Type B pancreatic cell (in vitro differentiated cells): ENCODE results near the gene TMUB1. TPM values are rescaled to one million over a fixed set of nuclear protein-coding genes. Genes with fewer than 3 reads are reported as not detected.
"Not testable (repeated sequence)": the region's sequence is repeated elsewhere in the genome, so short reads cannot be mapped to it uniquely, and the experiment has no call there.

Experiments used
- DNase-seq: peaks from one replicate; pipeline ENCODE4 v3.0.0; 2021; ENCODE audit warnings: mixed read lengths; ENCODE audit not compliant: unreplicated experiment; ENCODE audit errors: extremely low spot score
- H3K27ac Mint-ChIP-seq: 2 replicates; pipeline ENCODE4 v1.8.0; 2021; ENCODE audit warnings: mild to moderate bottlenecking, mixed read lengths
- H3K27me3 Mint-ChIP-seq: 2 replicates; pipeline ENCODE4 v1.8.0; 2021; ENCODE audit warnings: mixed read lengths
- H3K36me3 Mint-ChIP-seq: 2 replicates; pipeline ENCODE4 v1.8.0; 2021; ENCODE audit warnings: mixed read lengths
- H3K4me1 Mint-ChIP-seq: one replicate; pipeline ENCODE4 v1.8.0; 2021; ENCODE audit warnings: mixed read lengths; ENCODE audit not compliant: unreplicated experiment
- H3K4me3 Mint-ChIP-seq: 2 replicates; pipeline ENCODE4 v1.8.0; 2021; ENCODE audit warnings: mild to moderate bottlenecking, mixed read lengths
- H3K9me3 Mint-ChIP-seq: 2 replicates; pipeline ENCODE4 v1.8.0; 2021; ENCODE audit warnings: mixed read lengths
- total RNA-seq: library from RNA; stranded (reverse); gene quantifications from 2 replicates; pipeline ENCODE4 v1.2.1, GENCODE V29; 2021; ENCODE audit warnings: low replicate concordance
- TF ChIP-seq, protein P1 (sequence below): fragments of 200-600 bp; sonication (generic); conservative IDR thresholded peaks from 2 replicates; pipeline ENCODE4 v1.5.0; 2021; ENCODE audit warnings: antibody characterized with exemption, mild to moderate bottlenecking

The TMUB1 gene
- total RNA-seq, 1 donor from 2014 or later: 37.9 TPM

DNA sequence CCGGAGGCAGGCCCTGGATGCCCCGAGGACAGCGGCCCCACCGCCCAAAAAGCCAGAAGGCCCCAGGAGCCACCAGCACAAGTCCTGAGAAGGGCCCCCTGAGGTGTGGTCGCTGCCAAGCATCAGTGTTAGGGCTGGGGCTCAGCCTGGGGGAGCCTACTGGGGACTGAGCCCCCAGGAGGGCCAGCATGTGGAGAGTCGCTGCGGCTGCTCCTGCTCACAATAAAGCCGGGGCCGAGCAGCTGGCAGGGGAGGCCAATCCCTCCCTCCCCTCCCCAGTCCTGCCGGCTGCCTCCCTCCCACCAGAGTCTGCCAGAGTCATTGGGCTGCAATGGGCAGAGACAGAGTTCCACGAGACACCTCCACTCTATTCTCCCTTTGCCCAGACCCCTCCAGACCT is 38.0 kb downstream of the TMUB1 start:
- TF ChIP-seq, protein P1, sequence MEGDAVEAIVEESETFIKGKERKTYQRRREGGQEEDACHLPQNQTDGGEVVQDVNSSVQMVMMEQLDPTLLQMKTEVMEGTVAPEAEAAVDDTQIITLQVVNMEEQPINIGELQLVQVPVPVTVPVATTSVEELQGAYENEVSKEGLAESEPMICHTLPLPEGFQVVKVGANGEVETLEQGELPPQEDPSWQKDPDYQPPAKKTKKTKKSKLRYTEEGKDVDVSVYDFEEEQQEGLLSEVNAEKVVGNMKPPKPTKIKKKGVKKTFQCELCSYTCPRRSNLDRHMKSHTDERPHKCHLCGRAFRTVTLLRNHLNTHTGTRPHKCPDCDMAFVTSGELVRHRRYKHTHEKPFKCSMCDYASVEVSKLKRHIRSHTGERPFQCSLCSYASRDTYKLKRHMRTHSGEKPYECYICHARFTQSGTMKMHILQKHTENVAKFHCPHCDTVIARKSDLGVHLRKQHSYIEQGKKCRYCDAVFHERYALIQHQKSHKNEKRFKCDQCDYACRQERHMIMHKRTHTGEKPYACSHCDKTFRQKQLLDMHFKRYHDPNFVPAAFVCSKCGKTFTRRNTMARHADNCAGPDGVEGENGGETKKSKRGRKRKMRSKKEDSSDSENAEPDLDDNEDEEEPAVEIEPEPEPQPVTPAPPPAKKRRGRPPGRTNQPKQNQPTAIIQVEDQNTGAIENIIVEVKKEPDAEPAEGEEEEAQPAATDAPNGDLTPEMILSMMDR: no peak
- Mint-ChIP-seq H3K4me1 (peaks cover 5% of the 10 kb centered on the region), H3K9me3 (no peaks in the 10 kb centered on the region)

DNA sequence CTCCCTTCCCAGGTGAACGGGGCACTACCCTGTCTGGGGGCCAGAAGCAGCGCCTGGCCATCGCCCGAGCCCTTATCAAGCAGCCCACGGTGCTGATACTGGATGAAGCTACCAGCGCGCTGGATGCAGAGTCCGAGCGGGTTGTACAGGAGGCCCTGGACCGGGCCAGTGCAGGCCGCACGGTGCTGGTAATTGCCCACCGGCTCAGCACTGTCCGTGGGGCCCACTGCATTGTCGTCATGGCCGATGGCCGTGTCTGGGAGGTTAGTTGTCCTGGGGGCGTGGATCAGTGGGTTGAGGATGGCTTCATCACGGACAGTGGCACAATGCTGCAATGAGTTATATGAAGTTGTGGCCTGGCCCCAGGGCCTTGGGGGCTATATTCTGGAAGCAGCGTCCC is 39.3 kb downstream of the TMUB1 start:
- H3K4me1 Mint-ChIP-seq: peaks cover 16% of the 10 kb centered on the region
- TF ChIP-seq, protein P1: no peak
- H3K9me3 Mint-ChIP-seq: no peaks in the 10 kb centered on the region
- H3K27ac Mint-ChIP-seq: no peak overlapping the region
- no peak overlapping the region for H3K4me3 Mint-ChIP-seq
- H3K27me3 Mint-ChIP-seq: peaks cover 3% of the 10 kb centered on the region
- H3K36me3 Mint-ChIP-seq: no peaks in the 10 kb centered on the region
- DNase-seq: no peak

More for the DNA sequence above, 38.0 kb downstream of the TMUB1 start:
- no peak overlapping the region for H3K27ac Mint-ChIP-seq
- H3K4me3 Mint-ChIP-seq: no peak overlapping the region
- no peak for DNase-seq
- no peaks in the 10 kb centered on the region for H3K36me3 Mint-ChIP-seq
- H3K27me3 Mint-ChIP-seq: peaks cover 9% of the 10 kb centered on the region

DNA sequence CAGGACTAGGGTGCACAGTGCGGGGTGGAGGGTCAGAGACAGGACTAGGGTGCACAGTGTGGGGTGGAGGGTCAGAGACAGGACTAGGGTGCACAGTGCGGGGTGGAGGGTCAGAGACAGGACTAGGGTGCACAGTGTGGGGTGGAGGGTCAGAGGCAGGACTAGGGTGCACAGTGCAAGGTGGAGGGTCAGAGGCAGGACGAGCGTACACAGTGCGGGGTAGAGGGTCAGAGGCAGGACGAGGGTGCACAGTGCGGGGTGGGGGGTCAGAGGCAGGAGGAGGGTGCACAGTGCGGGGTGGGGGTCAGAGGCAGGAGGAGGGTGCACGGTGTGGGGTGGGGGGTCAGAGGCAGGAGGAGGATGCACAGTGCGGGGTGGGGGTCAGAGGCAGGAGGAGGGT is 39.8 kb downstream of the TMUB1 start:
- H3K9me3 Mint-ChIP-seq, H3K4me3 Mint-ChIP-seq, H3K27ac Mint-ChIP-seq, DNase-seq, H3K36me3 Mint-ChIP-seq, H3K27me3 Mint-ChIP-seq: not testable (repeated sequence)
- H3K4me1 Mint-ChIP-seq: peaks cover 20% of the 10 kb centered on the region

DNA sequence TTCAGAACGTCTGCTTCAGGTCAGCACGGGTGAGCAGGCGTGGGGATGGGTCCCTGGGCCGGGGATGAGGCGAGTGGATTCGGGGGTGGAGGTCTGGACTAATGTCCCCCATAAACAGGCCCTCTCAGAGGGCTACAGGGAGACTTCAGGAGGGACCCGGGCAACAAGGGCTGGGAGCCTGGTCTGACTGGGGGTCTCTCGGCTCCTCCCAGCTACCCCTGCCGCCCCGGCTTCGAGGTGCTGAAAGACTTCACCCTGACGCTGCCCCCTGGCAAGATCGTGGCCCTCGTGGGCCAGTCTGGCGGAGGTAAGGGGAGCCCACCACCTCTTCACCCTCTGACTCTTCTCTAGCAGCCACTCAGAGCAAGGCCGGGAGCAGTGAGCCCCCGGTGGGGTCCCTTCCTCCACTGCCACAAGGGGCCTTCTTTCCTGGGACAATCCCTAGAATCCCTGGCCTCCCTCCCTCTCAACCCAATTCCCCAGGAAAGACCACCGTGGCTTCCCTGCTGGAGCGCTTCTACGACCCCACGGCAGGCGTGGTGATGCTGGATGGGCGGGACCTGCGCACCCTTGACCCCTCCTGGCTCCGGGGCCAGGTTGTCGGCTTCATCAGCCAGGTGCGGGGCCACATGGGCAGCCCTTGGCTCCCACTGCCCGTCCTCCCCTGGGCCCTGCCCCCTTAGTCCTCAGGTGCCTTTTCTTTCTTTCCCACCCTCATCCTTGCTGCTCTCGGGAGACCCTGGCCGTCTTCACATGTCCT is 42.5 kb downstream of the TMUB1 start:
- Mint-ChIP-seq H3K36me3 (no peaks in the 10 kb centered on the region), H3K27ac (no peak overlapping the region), H3K9me3 (no peaks in the 10 kb centered on the region), H3K4me3 (no peak overlapping the region), H3K27me3 (no peaks in the 10 kb centered on the region), H3K4me1 (peaks cover 15% of the 10 kb centered on the region)
- DNase-seq: no peak
- TF ChIP-seq, protein P1: no peak

DNA sequence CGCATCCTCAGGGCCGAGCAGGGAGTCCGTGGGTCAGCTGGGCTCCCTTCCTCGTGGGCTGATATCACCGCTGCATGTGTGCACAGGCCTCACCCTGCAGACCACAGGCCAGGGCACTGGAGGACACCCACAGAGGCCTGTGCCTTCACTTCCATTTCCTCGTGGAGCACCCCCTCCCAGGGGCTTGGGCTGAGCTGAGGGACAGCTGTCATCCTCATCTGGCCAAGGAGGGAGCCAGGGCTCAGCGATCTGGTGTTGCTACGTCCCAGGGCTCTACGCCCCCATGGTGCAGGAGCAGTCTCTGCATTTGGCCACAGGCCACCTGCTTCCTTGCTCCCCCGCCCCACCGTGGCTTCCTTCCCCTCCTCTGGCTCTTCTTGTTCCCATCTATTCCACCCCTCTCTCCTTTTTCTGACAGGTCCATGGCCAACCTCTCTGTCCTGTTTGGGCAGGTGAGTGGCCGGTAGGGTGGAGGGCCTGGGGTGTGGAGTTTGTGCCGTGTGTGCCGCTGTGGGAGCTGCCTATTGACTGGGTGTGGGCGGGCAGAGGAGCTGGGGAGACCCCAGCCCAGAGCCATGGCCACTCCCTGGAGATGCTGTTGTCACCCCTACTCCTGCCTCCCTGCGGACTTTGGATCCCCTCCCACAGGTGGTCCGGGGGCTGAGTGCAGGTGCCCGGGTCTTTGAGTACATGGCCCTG is 43.3 kb downstream of the TMUB1 start:
- Mint-ChIP-seq H3K4me3 (no peak overlapping the region), H3K27ac (no peak overlapping the region)
- no peak for DNase-seq

More for the DNA sequence above, 43.3 kb downstream of the TMUB1 start:
- Mint-ChIP-seq H3K36me3 (no peaks in the 10 kb centered on the region), H3K4me1 (peaks cover 15% of the 10 kb centered on the region), H3K27me3 (no peaks in the 10 kb centered on the region), H3K9me3 (no peaks in the 10 kb centered on the region)
- TF ChIP-seq, protein P1: no peak
